Measurements from ENCODE around the gene GIT1. TPM values are rescaled to one million over a fixed set of nuclear protein-coding genes. Genes with fewer than 3 reads are reported as not detected.
A peak's percentile ranks its signal among the peaks of the same experiment; 100 is the strongest.

The GIT1 gene
- total and polyA plus RNA-seq, 9 of the 15 experiments (the other 6 are each of a cell fraction or from before 2014, with no cell fraction given): 0.35 to 35.3 (median 17.1) TPM

DNA sequence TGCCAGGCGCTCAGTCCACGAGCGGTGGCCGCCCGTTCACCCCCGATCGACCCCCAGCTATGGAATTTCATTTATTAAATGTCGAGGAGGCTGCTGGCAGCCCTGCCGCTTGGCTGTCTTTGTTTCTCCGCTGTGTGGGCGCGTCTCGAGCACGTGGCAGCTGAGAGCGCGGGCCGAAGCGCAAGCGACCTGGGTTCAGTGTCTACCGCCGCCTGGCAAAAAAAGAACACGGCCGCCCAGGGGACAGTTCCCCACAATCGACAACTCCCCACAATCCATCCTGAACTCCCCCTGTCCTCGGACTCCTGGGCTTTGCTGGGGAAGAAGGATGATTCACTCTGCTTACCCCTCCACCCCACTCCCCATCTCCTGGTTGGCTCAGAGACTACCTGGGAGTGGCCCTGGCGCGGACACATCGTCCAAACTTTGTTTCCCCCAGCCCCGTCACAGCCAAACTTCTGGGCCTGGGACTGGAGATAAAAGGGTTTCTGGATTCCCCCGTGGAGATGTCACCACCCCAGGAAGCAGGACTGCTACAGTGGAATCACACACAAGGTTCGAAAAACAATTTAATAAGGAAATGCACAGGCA lies 1.8 kb upstream of the GIT1 start (continued):
- no peak for TF ChIP-seq PTRF (tag; IDR thresholded peaks at IDR 0.05)
- 0 out of 2 replicates have a peak, but pooled peaks have one; percentile 5 for TF ChIP-seq HIVEP1 (CRISPR knock-in tag; IDR thresholded peaks at IDR 0.05)
- TF ChIP-seq ZNF146 (CRISPR knock-in tag; IDR thresholded peaks at IDR 0.05; ENCODE audit: unreplicated experiment): no peak
- TF ChIP-seq ASH1L (IDR thresholded peaks at IDR 0.05; ENCODE audit: borderline replicate concordance, low read depth, partially characterized antibody): no peak
- 0 out of 2 replicates have a peak, but pooled peaks have one; percentile 30 for TF ChIP-seq EGR1 (conservative IDR thresholded peaks at IDR 0.05)
- TF ChIP-seq, protein P1, sequence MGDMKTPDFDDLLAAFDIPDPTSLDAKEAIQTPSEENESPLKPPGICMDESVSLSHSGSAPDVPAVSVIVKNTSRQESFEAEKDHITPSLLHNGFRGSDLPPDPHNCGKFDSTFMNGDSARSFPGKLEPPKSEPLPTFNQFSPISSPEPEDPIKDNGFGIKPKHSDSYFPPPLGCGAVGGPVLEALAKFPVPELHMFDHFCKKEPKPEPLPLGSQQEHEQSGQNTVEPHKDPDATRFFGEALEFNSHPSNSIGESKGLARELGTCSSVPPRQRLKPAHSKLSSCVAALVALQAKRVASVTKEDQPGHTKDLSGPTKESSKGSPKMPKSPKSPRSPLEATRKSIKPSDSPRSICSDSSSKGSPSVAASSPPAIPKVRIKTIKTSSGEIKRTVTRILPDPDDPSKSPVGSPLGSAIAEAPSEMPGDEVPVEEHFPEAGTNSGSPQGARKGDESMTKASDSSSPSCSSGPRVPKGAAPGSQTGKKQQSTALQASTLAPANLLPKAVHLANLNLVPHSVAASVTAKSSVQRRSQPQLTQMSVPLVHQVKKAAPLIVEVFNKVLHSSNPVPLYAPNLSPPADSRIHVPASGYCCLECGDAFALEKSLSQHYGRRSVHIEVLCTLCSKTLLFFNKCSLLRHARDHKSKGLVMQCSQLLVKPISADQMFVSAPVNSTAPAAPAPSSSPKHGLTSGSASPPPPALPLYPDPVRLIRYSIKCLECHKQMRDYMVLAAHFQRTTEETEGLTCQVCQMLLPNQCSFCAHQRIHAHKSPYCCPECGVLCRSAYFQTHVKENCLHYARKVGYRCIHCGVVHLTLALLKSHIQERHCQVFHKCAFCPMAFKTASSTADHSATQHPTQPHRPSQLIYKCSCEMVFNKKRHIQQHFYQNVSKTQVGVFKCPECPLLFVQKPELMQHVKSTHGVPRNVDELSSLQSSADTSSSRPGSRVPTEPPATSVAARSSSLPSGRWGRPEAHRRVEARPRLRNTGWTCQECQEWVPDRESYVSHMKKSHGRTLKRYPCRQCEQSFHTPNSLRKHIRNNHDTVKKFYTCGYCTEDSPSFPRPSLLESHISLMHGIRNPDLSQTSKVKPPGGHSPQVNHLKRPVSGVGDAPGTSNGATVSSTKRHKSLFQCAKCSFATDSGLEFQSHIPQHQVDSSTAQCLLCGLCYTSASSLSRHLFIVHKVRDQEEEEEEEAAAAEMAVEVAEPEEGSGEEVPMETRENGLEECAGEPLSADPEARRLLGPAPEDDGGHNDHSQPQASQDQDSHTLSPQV (IDR thresholded peaks at IDR 0.05): 0 out of 2 replicates have a peak, but pooled peaks have one; percentile 56
- TF ChIP-seq MCM7 (IDR thresholded peaks at IDR 0.05): no peak
- TF ChIP-seq E2F6 (IDR thresholded peaks at IDR 0.05; ENCODE audit: borderline replicate concordance in 1 of 2, extremely low read depth in 1 of 2, insufficient read depth in 1 of 2, insufficient read length in 1 of 2, low read depth in 1 of 2, low read length in 1 of 2, poor library complexity in 1 of 2, severe bottlenecking in 1 of 2): peak; percentile 85 to 92
- TF ChIP-seq, protein P2, sequence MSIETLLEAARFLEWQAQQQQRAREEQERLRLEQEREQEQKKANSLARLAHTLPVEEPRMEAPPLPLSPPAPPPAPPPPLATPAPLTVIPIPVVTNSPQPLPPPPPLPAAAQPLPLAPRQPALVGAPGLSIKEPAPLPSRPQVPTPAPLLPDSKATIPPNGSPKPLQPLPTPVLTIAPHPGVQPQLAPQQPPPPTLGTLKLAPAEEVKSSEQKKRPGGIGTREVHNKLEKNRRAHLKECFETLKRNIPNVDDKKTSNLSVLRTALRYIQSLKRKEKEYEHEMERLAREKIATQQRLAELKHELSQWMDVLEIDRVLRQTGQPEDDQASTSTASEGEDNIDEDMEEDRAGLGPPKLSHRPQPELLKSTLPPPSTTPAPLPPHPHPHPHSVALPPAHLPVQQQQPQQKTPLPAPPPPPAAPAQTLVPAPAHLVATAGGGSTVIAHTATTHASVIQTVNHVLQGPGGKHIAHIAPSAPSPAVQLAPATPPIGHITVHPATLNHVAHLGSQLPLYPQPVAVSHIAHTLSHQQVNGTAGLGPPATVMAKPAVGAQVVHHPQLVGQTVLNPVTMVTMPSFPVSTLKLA (conservative IDR thresholded peaks at IDR 0.05): peak; percentile 88 to 93
- 0 out of 2 replicates have a peak, but pooled peaks have one; percentile 30 for TF ChIP-seq TOE1 (IDR thresholded peaks at IDR 0.05; ENCODE audit: borderline replicate concordance)
- no peak for TF ChIP-seq TOE1 (CRISPR knock-in tag; IDR thresholded peaks at IDR 0.05; ENCODE audit: borderline replicate concordance, low read depth)
- TF ChIP-seq, protein P3, sequence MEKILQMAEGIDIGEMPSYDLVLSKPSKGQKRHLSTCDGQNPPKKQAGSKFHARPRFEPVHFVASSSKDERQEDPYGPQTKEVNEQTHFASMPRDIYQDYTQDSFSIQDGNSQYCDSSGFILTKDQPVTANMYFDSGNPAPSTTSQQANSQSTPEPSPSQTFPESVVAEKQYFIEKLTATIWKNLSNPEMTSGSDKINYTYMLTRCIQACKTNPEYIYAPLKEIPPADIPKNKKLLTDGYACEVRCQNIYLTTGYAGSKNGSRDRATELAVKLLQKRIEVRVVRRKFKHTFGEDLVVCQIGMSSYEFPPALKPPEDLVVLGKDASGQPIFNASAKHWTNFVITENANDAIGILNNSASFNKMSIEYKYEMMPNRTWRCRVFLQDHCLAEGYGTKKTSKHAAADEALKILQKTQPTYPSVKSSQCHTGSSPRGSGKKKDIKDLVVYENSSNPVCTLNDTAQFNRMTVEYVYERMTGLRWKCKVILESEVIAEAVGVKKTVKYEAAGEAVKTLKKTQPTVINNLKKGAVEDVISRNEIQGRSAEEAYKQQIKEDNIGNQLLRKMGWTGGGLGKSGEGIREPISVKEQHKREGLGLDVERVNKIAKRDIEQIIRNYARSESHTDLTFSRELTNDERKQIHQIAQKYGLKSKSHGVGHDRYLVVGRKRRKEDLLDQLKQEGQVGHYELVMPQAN (IDR thresholded peaks at IDR 0.05; ENCODE audit: borderline replicate concordance): 0 out of 2 replicates have a peak, but pooled peaks have one; percentile 15
- peak; percentile 40 for TF ChIP-seq POLR2G (IDR thresholded peaks at IDR 0.05; ENCODE audit: low read depth, low read length)
- TF ChIP-seq ZNF785 (CRISPR knock-in tag; IDR thresholded peaks at IDR 0.05): no peak
- peak; percentile 57 for TF ChIP-seq CXXC5 (CRISPR knock-in tag; IDR thresholded peaks at IDR 0.05)

All from K562 (cell line).